ENCODE measurements around the gene MCF2L. TPM values are rescaled to one million over a fixed set of nuclear protein-coding genes. Genes with fewer than 3 reads are reported as not detected.

Gene MCF2L
- total RNA-seq, 4 donors from 2014 or later, result 25.0 to 103 (median 61.0) TPM

GRCh38 chr13:112965573-112966115 lies 3.4 kb upstream of the MCF2L start:
- intact Hi-C loops (cut with DNase I; ENCODE audit: low total_unique reads), result no loop called here
- H3K27me3 ChIP-seq, result peaks cover 0 to 4% of the 10 kb centered on the region in 2 donors
- H3K27ac ChIP-seq, result peak overlapping the region in 1 of 2 donors; percentile 42
- DNase-seq, result no peak
- TF ChIP-seq CTCF (IDR thresholded peaks at IDR 0.05) (no peak), POLR2A (IDR thresholded peaks at IDR 0.05) (no peak)
- H3K36me3 ChIP-seq, result no peaks in the 10 kb centered on the region
- H3K4me1 ChIP-seq, result peaks cover 0 to 9% of the 10 kb centered on the region in 2 donors
- no peak overlapping the region for H3K4me3 ChIP-seq
- no peaks in the 10 kb centered on the region for H3K9me3 ChIP-seq

- intact Hi-C loops (cut with DNase I; ENCODE audit: low total_unique reads), result no loop called here
- H3K9me3 ChIP-seq, result no peaks in the 10 kb centered on the region
- H3K4me1 ChIP-seq, result peaks cover 0 to 9% of the 10 kb centered on the region in 2 donors
- no peak overlapping the region for H3K27ac ChIP-seq
- H3K36me3 ChIP-seq, result no peaks in the 10 kb centered on the region
- H3K27me3 ChIP-seq, result peaks cover 0 to 5% of the 10 kb centered on the region in 2 donors
- H3K4me3 ChIP-seq, result no peak overlapping the region
- no peak for TF ChIP-seq POLR2A (IDR thresholded peaks at IDR 0.05)
- no peak for TF ChIP-seq CTCF (IDR thresholded peaks at IDR 0.05)
- no peak for DNase-seq
These were observed 2.2 kb upstream of the MCF2L start for GRCh38 chr13:112966776-112967175.

- DNase-seq, result no peak
- H3K4me3 ChIP-seq, result peak overlapping the region in 1 of 2 donors; percentile 42
- peaks cover 0 to 5% of the 10 kb centered on the region in 2 donors for H3K27me3 ChIP-seq
These were observed 1.2 kb upstream of the MCF2L start for GRCh38 chr13:112967686-112968379.

GRCh38 chr13:112968380-112968909 lies 569 bp upstream of the MCF2L start:
- Histone ChIP-seq H3K27ac (peak overlapping the region; percentile 18 to 48), H3K27me3 (peaks cover 0 to 5% of the 10 kb centered on the region in 2 donors), H3K9me3 (no peaks in the 10 kb centered on the region), H3K4me1 (peaks cover 0 to 9% of the 10 kb centered on the region in 2 donors), H3K36me3 (no peaks in the 10 kb centered on the region), H3K4me3 (peak overlapping the region; percentile 11 to 42)
- intact Hi-C loops (cut with DNase I; ENCODE audit: low total_unique reads), result no loop called here
- no peak for DNase-seq
- TF ChIP-seq CTCF (IDR thresholded peaks at IDR 0.05) (no peak), POLR2A (IDR thresholded peaks at IDR 0.05) (no peak)

More at GRCh38 chr13:112967686-112968379, 1.2 kb upstream of the MCF2L start:
- no peaks in the 10 kb centered on the region for H3K9me3 ChIP-seq
- H3K36me3 ChIP-seq, result no peaks in the 10 kb centered on the region
- TF ChIP-seq POLR2A (IDR thresholded peaks at IDR 0.05), result no peak
- TF ChIP-seq CTCF (IDR thresholded peaks at IDR 0.05), result no peak
- no peak overlapping the region for H3K27ac ChIP-seq
- peaks cover 0 to 9% of the 10 kb centered on the region in 2 donors for H3K4me1 ChIP-seq
- intact Hi-C loops (cut with DNase I; ENCODE audit: low total_unique reads), result no loop called here
